ENCODE measurements around the gene LAP3. TPM values are rescaled to one million over a fixed set of nuclear protein-coding genes. Genes with fewer than 3 reads are reported as not detected.
A peak's percentile ranks its signal among the peaks of the same experiment; 100 is the strongest.

LAP3 gene
- total and polyA plus RNA-seq, 12 donors: 21.9 to 222 (median 64.4) TPM

- H3K4me3 ChIP-seq: no peak overlapping the region
- no peaks in the 10 kb centered on the region for H3K9me3 ChIP-seq
- DNase-seq: no peak
- no peaks in the 10 kb centered on the region for H3K27me3 ChIP-seq
- 84 to 87% methylated on average over 9 of the region's 9 CpGs for WGBS, 2 donors
- no peak for TF ChIP-seq CTCF (IDR thresholded peaks at IDR 0.05)
- intact Hi-C loops (cut with DNase I): no loop called here
- H3K4me1 ChIP-seq: peaks cover 0 to 39% (median 9%) of the 10 kb centered on the region in 9 donors
- ATAC-seq: no peak
- H3K27ac ChIP-seq: no peak overlapping the region
- H3K36me3 ChIP-seq: peaks cover 0 to 100% (median 97%) of the 10 kb centered on the region in 9 donors
These were observed 10.3 kb downstream of the LAP3 start for GRCh38 chr4:17587094-17587822.

- intact Hi-C loops (cut with DNase I): no loop called here
- no peaks in the 10 kb centered on the region for H3K27me3 ChIP-seq
- H3K4me1 ChIP-seq: peaks cover 0 to 20% (median 0%) of the 10 kb centered on the region in 9 donors
- WGBS, 2 donors: 97% methylated on average over 3 of the region's 3 CpGs
- no peak for DNase-seq
- no peak overlapping the region for H3K4me3 ChIP-seq
- TF ChIP-seq CTCF (IDR thresholded peaks at IDR 0.05): no peak
- no peak overlapping the region for H3K27ac ChIP-seq
- H3K36me3 ChIP-seq: peaks cover 0 to 100% (median 91%) of the 10 kb centered on the region in 9 donors
- no peak for ATAC-seq
- H3K9me3 ChIP-seq: no peaks in the 10 kb centered on the region
These were observed 12.4 kb downstream of the LAP3 start for GRCh38 chr4:17589355-17589754.

- H3K9me3 ChIP-seq: no peaks in the 10 kb centered on the region
- WGBS, 2 donors: 84 to 90% methylated on average over 6 of the region's 6 CpGs
- no peaks in the 10 kb centered on the region for H3K27me3 ChIP-seq
- H3K36me3 ChIP-seq: peaks cover 0 to 100% (median 69%) of the 10 kb centered on the region in 9 donors
- H3K27ac ChIP-seq: peak overlapping the region in 1 of 10 donors; percentile 65
- ATAC-seq (peak in 1 of 8 donors; percentile 48), DNase-seq (no peak)
- TF ChIP-seq CTCF (IDR thresholded peaks at IDR 0.05): no peak
- intact Hi-C loops (cut with DNase I): no loop called here
- H3K4me3 ChIP-seq: no peak overlapping the region
- peaks cover 0 to 38% (median 7%) of the 10 kb centered on the region in 9 donors for H3K4me1 ChIP-seq
These were observed 18.5 kb downstream of the LAP3 start for GRCh38 chr4:17595471-17596005.

- peaks cover 0 to 100% (median 61%) of the 10 kb centered on the region in 9 donors for H3K36me3 ChIP-seq
These were observed 20.5 kb downstream of the LAP3 start for GRCh38 chr4:17597517-17597916.

More at GRCh38 chr4:17597517-17597916, 20.5 kb downstream of the LAP3 start:
- H3K4me1 ChIP-seq: peaks cover 0 to 30% (median 4%) of the 10 kb centered on the region in 9 donors
- H3K4me3 ChIP-seq: no peak overlapping the region
- ATAC-seq (no peak), DNase-seq (no peak)
- 68 to 77% methylated on average over 7 of the region's 7 CpGs for WGBS, 2 donors
- no peaks in the 10 kb centered on the region for H3K9me3 ChIP-seq
- H3K27ac ChIP-seq: no peak overlapping the region
- intact Hi-C loops (cut with DNase I): no loop called here
- TF ChIP-seq CTCF (IDR thresholded peaks at IDR 0.05): peak in 4 of 9 donors; percentile 9 to 22 (median 15)
- no peaks in the 10 kb centered on the region for H3K27me3 ChIP-seq
